Prostate gland (tissue), 2 donors: ENCODE data around the gene ICAM4. TPM values are rescaled to one million over a fixed set of nuclear protein-coding genes. Genes with fewer than 3 reads are reported as not detected.
"Not testable (repeated sequence)": the region's sequence is repeated elsewhere in the genome, so short reads cannot be mapped to it uniquely, and the experiment has no call there.

Source experiments
- DNase-seq: peaks from one replicate; pipeline ENCODE4 v3.0.0-alpha.2; 2019; ENCODE audit warnings: low spot score
- H3K27ac ChIP-seq, 2 donors: fragments of 200-600 bp; sonication (generic); 2 replicates each; pipeline ENCODE4 v1.5.1; 2017 to 2019
- H3K27me3 ChIP-seq: fragments of 200-600 bp; sonication (generic); replicated peaks from 2 replicates; pipeline ENCODE4 v1.5.1; 2019; ENCODE audit not compliant: insufficient read depth
- H3K36me3 ChIP-seq, 2 donors: fragments of 200-600 bp; sonication (generic); 1 replicate in 1 of 2; 2 replicates in 1 of 2; pipeline versions ENCODE4 v1.5.1 to v1.8.1; 2017 to 2019
- H3K4me1 ChIP-seq: fragments of 200-600 bp; sonication (generic); replicated peaks from 2 replicates; pipeline ENCODE4 v1.5.1; 2019
- H3K4me3 ChIP-seq, 2 donors: fragments of 200-600 bp; sonication (generic); 2 replicates each; pipeline ENCODE4 v1.5.1; 2017 to 2019
- H3K9me3 ChIP-seq: fragments of 200-600 bp; sonication (generic); 2 replicates; pipeline ENCODE4 v1.5.1; 2017
- POLR2A ChIP-seq: fragments of 450-650 bp; IDR thresholded peaks from one replicate; pipeline ENCODE4 v1.6.1; 2016; ENCODE audit warnings: antibody characterized with exemption, mild to moderate bottlenecking
- POLR2AphosphoS5 ChIP-seq: sonication (generic); formaldehyde crosslinking; IDR thresholded peaks from one replicate; pipeline ENCODE4 v1.6.1; 2017; ENCODE audit warnings: antibody characterized with exemption
- WGBS: methylation state at CpG from one replicate; pipeline ENCODE4 v1.1.5; 2018; 5-methylcytosine and 5-hydroxymethylcytosine counted together
- intact Hi-C: fragments of 100-400 bp; cut with DNase I; formaldehyde crosslinking; loops from one replicate; pipeline ENCODE4 v1.14.2; 2022
- total RNA-seq, 2 donors: library from RNA; depleted of rRNA; stranded (reverse); fragments of >200 nt; gene quantifications; one replicate each; pipeline ENCODE4 v1.1.0, GENCODE V29; 2016
- TF ChIP-seq, protein P1 (sequence below), 4 experiments: fragments of 200-600 bp in 2 of 4; fragments of 450-650 bp in 2 of 4; sonication (generic) in 2 of 4; IDR thresholded peaks; 1 replicate in 3 of 4; 2 replicates in 1 of 4; pipeline ENCODE4 v1.5.1; 2016 to 2019; ENCODE audit warnings: antibody characterized with exemption in 4 of 4, mild to moderate bottlenecking in 2 of 4, moderate library complexity in 2 of 4

The ICAM4 gene, protein sequence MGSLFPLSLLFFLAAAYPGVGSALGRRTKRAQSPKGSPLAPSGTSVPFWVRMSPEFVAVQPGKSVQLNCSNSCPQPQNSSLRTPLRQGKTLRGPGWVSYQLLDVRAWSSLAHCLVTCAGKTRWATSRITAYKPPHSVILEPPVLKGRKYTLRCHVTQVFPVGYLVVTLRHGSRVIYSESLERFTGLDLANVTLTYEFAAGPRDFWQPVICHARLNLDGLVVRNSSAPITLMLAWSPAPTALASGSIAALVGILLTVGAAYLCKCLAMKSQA
- 1 to 10 TPM in 1 of 2 donors, not detected in 1; 1.0 TPM for total RNA-seq

DNA sequence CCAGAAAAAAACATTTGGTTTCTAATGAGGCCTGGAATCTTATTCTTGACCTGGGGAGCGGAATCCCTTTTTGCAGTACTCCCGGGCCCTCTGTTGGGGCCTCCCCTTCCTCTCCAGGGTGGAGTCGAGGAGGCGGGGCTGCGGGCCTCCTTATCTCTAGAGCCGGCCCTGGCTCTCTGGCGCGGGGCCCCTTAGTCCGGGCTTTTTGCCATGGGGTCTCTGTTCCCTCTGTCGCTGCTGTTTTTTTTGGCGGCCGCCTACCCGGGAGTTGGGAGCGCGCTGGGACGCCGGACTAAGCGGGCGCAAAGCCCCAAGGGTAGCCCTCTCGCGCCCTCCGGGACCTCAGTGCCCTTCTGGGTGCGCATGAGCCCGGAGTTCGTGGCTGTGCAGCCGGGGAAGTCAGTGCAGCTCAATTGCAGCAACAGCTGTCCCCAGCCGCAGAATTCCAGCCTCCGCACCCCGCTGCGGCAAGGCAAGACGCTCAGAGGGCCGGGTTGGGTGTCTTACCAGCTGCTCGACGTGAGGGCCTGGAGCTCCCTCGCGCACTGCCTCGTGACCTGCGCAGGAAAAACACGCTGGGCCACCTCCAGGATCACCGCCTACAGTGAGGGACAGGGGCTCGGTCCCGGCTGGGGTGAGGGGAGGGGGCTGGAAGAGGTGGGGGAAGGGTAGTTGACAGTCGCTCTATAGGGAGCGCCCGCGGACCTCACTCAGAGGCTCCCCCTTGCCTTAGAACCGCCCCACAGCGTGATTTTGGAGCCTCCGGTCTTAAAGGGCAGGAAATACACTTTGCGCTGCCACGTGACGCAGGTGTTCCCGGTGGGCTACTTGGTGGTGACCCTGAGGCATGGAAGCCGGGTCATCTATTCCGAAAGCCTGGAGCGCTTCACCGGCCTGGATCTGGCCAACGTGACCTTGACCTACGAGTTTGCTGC, at the start of gene ICAM4:
Gene ICAM4 (plus strand): TSS at position 153 of the 935 bp plus-strand sequence. CDS start 58 bp downstream, at position 211.
- 27% methylated on average over 54 of the region's 59 CpGs for WGBS

DNA sequence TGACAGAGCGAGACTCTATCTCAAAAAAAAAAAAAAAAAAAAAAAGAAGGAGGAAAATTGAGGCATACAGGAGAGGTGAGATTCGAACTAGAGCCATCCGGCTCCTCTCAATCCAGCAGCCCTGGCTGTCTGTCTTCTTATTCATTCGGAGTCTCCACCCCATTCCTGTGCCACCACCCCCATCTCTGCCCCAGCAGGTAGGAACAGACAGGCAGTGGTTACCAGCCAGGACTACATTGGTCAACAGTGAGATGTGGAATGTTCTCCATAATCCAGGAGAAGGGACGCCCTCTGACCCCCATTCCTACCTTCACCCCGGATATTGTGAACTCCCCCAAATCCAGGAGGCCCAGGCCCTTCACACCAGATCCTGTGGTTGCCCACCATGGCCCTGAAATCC, 49.1 kb upstream of the ICAM4 start:
- intact Hi-C loops = no loop called here
- H3K36me3 ChIP-seq = no peaks in the 10 kb centered on the region
- H3K27me3 ChIP-seq = no peaks in the 10 kb centered on the region
- TF ChIP-seq, protein P1, sequence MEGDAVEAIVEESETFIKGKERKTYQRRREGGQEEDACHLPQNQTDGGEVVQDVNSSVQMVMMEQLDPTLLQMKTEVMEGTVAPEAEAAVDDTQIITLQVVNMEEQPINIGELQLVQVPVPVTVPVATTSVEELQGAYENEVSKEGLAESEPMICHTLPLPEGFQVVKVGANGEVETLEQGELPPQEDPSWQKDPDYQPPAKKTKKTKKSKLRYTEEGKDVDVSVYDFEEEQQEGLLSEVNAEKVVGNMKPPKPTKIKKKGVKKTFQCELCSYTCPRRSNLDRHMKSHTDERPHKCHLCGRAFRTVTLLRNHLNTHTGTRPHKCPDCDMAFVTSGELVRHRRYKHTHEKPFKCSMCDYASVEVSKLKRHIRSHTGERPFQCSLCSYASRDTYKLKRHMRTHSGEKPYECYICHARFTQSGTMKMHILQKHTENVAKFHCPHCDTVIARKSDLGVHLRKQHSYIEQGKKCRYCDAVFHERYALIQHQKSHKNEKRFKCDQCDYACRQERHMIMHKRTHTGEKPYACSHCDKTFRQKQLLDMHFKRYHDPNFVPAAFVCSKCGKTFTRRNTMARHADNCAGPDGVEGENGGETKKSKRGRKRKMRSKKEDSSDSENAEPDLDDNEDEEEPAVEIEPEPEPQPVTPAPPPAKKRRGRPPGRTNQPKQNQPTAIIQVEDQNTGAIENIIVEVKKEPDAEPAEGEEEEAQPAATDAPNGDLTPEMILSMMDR (IDR thresholded peaks at IDR 0.05) = no peak
- TF ChIP-seq POLR2A = no peak
- no peak for TF ChIP-seq POLR2AphosphoS5
- H3K4me1 ChIP-seq = no peaks in the 10 kb centered on the region
- H3K27ac ChIP-seq = peak overlapping the region in 1 of 2 donors; percentile 5
- 76% methylated on average over 6 of the region's 6 CpGs for WGBS
- DNase-seq = no peak
- no peaks in the 10 kb centered on the region for H3K9me3 ChIP-seq
- no peak overlapping the region for H3K4me3 ChIP-seq

More for the DNA sequence above, at the start of gene ICAM4:
- no peak within 1 kb of the TSS for H3K27ac ChIP-seq
- intact Hi-C loops = no loop called here
- no peaks in the 10 kb centered on the region for H3K9me3 ChIP-seq
- no peaks in the 10 kb centered on the region for H3K36me3 ChIP-seq
- H3K4me1 ChIP-seq = peaks cover 2% of the 10 kb centered on the region
- H3K4me3 ChIP-seq = no peak within 1 kb of the TSS
- no peak for DNase-seq
- H3K27me3 ChIP-seq = peaks cover 25% of the 10 kb centered on the region
- no peak for TF ChIP-seq POLR2AphosphoS5
- TF ChIP-seq, protein P1 (IDR thresholded peaks at IDR 0.05) = no peak
- TF ChIP-seq POLR2A = no peak

DNA sequence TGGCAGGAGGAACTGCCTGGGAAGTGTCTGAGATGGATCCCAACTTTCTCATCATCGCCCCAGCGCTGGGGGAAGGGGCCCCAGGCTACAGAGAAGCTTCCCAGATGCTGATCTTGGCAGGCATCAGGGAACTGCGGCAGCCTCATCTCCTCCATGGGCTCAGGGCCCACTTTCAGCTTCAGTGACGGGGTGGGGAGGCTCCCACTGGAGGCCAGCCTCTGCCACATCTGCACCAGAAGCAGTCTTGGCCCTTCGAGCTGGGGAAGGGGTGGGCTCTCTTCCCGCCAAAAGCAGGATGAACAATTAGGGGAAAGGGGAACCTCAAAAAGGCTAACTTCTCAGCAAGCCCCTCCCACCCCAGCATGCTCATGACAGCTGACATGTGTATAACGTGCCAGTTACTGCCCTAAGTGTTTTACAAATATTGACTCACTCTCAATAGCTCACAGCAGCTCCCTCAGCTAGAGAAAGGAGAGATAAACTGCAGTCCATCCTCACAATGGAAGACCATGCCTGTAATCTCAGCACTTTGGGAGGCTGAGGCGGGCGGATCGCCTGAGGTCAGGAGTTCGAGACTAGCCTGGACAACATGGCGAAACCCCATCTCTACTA, 48.5 kb upstream of the ICAM4 start:
- Histone ChIP-seq H3K9me3 (no peaks in the 10 kb centered on the region), H3K4me3 (no peak overlapping the region), H3K27ac (peak overlapping the region in 1 of 2 donors; percentile 5), H3K27me3 (no peaks in the 10 kb centered on the region), H3K36me3 (no peaks in the 10 kb centered on the region), H3K4me1 (no peaks in the 10 kb centered on the region)
- TF ChIP-seq, protein P1 (IDR thresholded peaks at IDR 0.05) = no peak
- TF ChIP-seq POLR2AphosphoS5 (peak; percentile 13), POLR2A (no peak)
- intact Hi-C loops = no loop called here
- no peak for DNase-seq
- WGBS = 39% methylated on average over 11 of the region's 12 CpGs

DNA sequence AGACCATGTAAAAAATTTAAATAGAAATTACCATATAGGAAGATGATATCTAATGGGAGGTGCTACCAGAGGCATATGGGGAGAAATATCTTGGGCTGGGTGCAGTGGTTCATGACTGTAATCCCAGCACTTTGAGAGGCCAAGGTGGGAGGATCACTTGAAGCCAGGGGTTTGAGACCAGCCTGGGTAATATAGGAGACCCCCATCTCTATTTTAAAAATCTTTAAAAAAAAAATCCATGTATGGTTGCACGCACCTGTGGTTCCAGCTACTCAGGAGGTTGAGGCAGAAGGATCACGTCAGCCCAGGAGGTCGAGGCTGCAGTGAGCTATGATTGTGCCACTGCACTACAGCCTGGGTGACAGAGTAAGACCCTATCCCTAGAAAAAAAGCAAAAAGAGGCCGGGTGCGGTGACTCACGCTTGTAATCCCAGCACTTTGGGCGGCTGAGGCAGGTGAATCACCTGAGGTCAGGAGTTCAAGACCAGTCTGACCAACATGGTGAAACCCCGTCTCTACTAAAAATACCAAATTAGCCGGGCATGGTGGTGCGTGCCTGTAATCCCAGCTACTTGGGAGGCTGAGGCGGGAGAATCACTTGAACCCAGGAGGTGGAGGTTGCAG, 44.8 kb upstream of the ICAM4 start:
- H3K9me3 ChIP-seq, DNase-seq, H3K36me3 ChIP-seq, intact Hi-C loops, H3K27ac ChIP-seq, H3K4me3 ChIP-seq, H3K27me3 ChIP-seq, H3K4me1 ChIP-seq: not testable (repeated sequence)
- 95% methylated on average over 10 of the region's 11 CpGs for WGBS

DNA sequence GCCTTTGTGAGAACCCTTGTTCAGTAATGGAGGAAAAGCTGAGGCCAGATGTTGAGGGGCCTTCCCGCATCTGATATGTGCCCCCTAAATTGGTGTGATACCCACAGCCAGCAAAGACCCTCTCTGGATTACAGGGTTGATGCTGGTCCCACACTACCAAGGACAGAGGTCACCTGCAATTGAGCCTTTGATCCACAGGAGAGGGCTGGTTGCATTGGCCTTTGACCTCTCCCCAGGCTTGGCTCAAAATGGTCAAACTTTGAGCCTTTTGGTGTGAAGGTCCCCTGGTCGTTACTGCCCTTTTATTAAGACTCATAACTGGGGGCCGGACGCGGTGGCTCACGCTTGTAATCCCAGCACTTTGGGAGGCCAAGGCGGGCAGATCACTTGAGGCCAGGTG, 43.1 kb upstream of the ICAM4 start:
- H3K4me3 ChIP-seq = no peak overlapping the region
- intact Hi-C loops = no loop called here
- TF ChIP-seq POLR2AphosphoS5 = no peak

More for the DNA sequence above, 43.1 kb upstream of the ICAM4 start:
- H3K27me3 ChIP-seq = no peaks in the 10 kb centered on the region
- no peak for DNase-seq
- no peaks in the 10 kb centered on the region for H3K36me3 ChIP-seq
- 98% methylated on average over 7 of the region's 7 CpGs for WGBS
- H3K9me3 ChIP-seq = no peaks in the 10 kb centered on the region
- H3K27ac ChIP-seq = no peak overlapping the region
- H3K4me1 ChIP-seq = no peaks in the 10 kb centered on the region
